Measurements from ENCODE around the gene TRIM54.

Gene TRIM54

GRCh38 chr2:27249891-27250651, 32.2 kb upstream of the TRIM54 start (continued):
- TF ChIP-seq GLIS1 (tag by site-specific recombination; IDR thresholded peaks at IDR 0.05), result peak; percentile 39; the same call in 1 of the 2 replicates
- TF ChIP-seq CTCF (tag by site-specific recombination; IDR thresholded peaks at IDR 0.05), result peak; percentile 79
- TF ChIP-seq ZNF426 (tag by site-specific recombination; IDR thresholded peaks at IDR 0.05), result no peak
- no peak for TF ChIP-seq ZNF280D (tag by site-specific recombination; IDR thresholded peaks at IDR 0.05)
- TF ChIP-seq SP3 (tag by site-specific recombination; IDR thresholded peaks at IDR 0.05), result 0 out of 2 replicates have a peak, but pooled peaks have one; percentile 19

- Histone ChIP-seq H3K36me3 (ENCODE audit: control insufficient read depth in 2 of 2, insufficient read depth in 1 of 2, low read length in 2 of 2) (peaks cover 0 to 8% of the 10 kb centered on the region in 2 experiments; a peak in 1 of 3 replicates), H3K9me3 (ENCODE audit: control insufficient read depth, insufficient read depth, low read depth, low read length) (no peaks in the 10 kb centered on the region), H3K4me3 (ENCODE audit: low read depth, low read length) (no peak overlapping the region), H3K27ac (ENCODE audit: extremely low read depth, low read depth, low read length) (no peak overlapping the region), H3K4me1 (ENCODE audit: control insufficient read depth, insufficient read depth, low read length) (0 out of 2 replicates have a peak, but pooled peaks cover 4% of the 10 kb centered on the region)
- TF ChIP-seq ZNF324 (tag by site-specific recombination; IDR thresholded peaks at IDR 0.05), result no peak
- TF ChIP-seq PRDM1 (tag by site-specific recombination; IDR thresholded peaks at IDR 0.05), result peak; percentile 83
- ChIA-PET POLR2A (interaction anchor here (0.8 kb wide), 1 partner anchor 29 kb away, joined by 4 read pairs; no protein-coding TSS in a partner anchor), CTCF (interaction anchor here (0.6 to 6.3 kb wide), 12 partner anchors 11 to 120 kb away, joined by 3 to 87 read pairs (median 3); partner anchors contain the start of gene TRIM54)
These were observed 31.4 kb upstream of the TRIM54 start for GRCh38 chr2:27250652-27251379.

GRCh38 chr2:27251766-27252165, 30.5 kb upstream of the TRIM54 start:
- no peak for TF ChIP-seq ZNF776 (tag by site-specific recombination; IDR thresholded peaks at IDR 0.05; ENCODE audit: borderline replicate concordance)
- no peak for TF ChIP-seq ZNF133 (tag by site-specific recombination; IDR thresholded peaks at IDR 0.05)
- TF ChIP-seq ZNF837 (tag by site-specific recombination; IDR thresholded peaks at IDR 0.05), result no peak
- no peak for TF ChIP-seq ZNF664 (tag by site-specific recombination; IDR thresholded peaks at IDR 0.05)
- no peak for TF ChIP-seq ZNF280D (tag by site-specific recombination; IDR thresholded peaks at IDR 0.05)
- TF ChIP-seq KLF7 (tag by site-specific recombination; IDR thresholded peaks at IDR 0.05; ENCODE audit: borderline replicate concordance), result no peak
- TF ChIP-seq ZNF48 (tag by site-specific recombination; IDR thresholded peaks at IDR 0.05), result no peak
- TF ChIP-seq ZBTB6 (tag by site-specific recombination; IDR thresholded peaks at IDR 0.05), result no peak
- no peak for TF ChIP-seq PRDM4 (tag by site-specific recombination; IDR thresholded peaks at IDR 0.05)
- TF ChIP-seq ZNF140 (tag by site-specific recombination; IDR thresholded peaks at IDR 0.05), result no peak
- no peak for TF ChIP-seq ZNF174 (tag by site-specific recombination; IDR thresholded peaks at IDR 0.05)
- no peaks in the 10 kb centered on the region for H3K9me3 ChIP-seq (ENCODE audit: control insufficient read depth, insufficient read depth, low read depth, low read length)
- 0 out of 2 replicates have a peak, but pooled peaks cover 4% of the 10 kb centered on the region for H3K4me1 ChIP-seq (ENCODE audit: control insufficient read depth, insufficient read depth, low read length)
- no peak overlapping the region for H3K4me3 ChIP-seq (ENCODE audit: low read depth, low read length)
- ChIA-PET CTCF (interaction anchor here (0.7 to 6.3 kb wide), 11 partner anchors 10 to 63 kb away, joined by 3 to 87 read pairs (median 3); partner anchors contain the start of gene TRIM54), POLR2A (interaction anchor here (0.6 to 0.8 kb wide), 3 partner anchors 28 to 283 kb away, joined by 3 to 6 read pairs (median 4); no protein-coding TSS in a partner anchor)
- H3K27ac ChIP-seq (ENCODE audit: extremely low read depth, low read depth, low read length), result no peak overlapping the region
- H3K36me3 ChIP-seq (ENCODE audit: control insufficient read depth in 2 of 2, insufficient read depth in 1 of 2, low read length in 2 of 2), result peaks cover 0 to 18% of the 10 kb centered on the region in 2 experiments; a peak in 1 of 3 replicates
